Measurements from ENCODE around the gene ARHGAP4. TPM values are rescaled to one million over a fixed set of nuclear protein-coding genes. Genes with fewer than 3 reads are reported as not detected.

The ARHGAP4 gene
- total and polyA plus RNA-seq, 2 of the 4 experiments (the other 2 are of a cell fraction): 0.18 to 0.72 TPM

DNA sequence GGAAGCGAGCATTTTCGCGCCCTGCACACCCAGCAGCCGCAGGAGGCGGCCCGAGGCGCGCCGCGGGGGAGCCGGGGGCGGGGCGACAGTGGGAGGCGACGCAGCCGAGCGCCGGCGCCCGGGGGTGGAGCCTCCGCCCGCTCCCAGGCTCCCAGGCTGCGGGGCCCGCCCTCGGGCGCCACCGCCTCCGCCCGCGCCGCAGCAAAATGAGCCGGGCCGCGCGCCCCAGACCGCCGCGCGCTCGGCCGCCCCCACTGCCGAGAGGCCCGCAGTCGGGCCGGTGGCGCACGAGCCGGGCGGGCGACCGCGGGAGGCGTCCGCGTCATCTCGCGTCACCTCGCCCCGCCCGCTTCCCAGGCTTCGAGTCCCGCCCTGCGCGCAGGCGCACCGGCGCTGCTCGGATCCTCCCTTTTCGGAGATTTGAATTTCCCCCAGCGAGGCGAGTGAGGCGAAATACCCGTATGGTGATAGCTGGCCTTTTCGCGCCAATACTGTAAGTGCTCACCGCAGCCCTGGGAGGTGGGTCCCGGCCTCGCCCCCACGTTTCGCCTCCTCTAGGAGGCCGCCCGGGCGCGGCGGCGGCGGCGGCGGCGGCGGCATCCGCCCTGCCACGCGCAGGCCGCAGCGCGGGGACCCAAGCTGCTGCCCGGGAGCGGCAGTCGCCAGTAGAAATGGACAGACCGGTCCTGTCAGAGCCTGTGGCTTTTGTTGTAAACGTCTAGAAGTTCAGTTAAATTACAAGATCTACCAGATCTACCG lies 46.5 kb upstream of the ARHGAP4 start, which contains the start of gene TMEM187:
Gene TMEM187, plus strand, starts transcription at position 387 of the 759 bp plus-strand sequence. CDS start 9,309 bp downstream, outside the sequence.
- POLR2A ChIA-PET (ENCODE audit: unreplicated experiment): interaction anchor here (0.8 kb wide), 1 partner anchor 68 kb away, joined by 5 read pairs; no protein-coding TSS in a partner anchor
- Histone ChIP-seq H2AFZ (replicated peaks; ENCODE audit: low read length, poor library complexity) (peak within 1 kb of the TSS; percentile 99), H4K91ac (ENCODE audit: insufficient read depth, low read depth, low read length) (peak within 1 kb of the TSS; percentile 100), H3K9me3 (ENCODE audit: control insufficient read depth, insufficient read depth, low read length) (no peaks in the 10 kb centered on the region), H2AK5ac (ENCODE audit: low read depth, low read length) (peak within 1 kb of the TSS; percentile 100), H3K79me1 (ENCODE audit: low read depth in 1 of 2, low read length in 2 of 2) (peaks cover 14 to 27% of the 10 kb centered on the region in 2 experiments; a peak in 2 of 4 replicates), H4K8ac (ENCODE audit: low read depth in 2 of 2, low read length in 2 of 2) (peak within 1 kb of the TSS; percentile 95 to 99), H2BK15ac (ENCODE audit: low read depth, low read length) (peak within 1 kb of the TSS; percentile 83; the same call in 2 of the 3 replicates), H2AK9ac (replicated peaks; ENCODE audit: low read depth, low read length, poor library complexity) (peak within 1 kb of the TSS; percentile 100), H3K4me1 (ENCODE audit: control insufficient read depth, insufficient read depth, low read length) (peaks cover 14% of the 10 kb centered on the region), H2BK120ac (ENCODE audit: low read depth, low read length) (peak within 1 kb of the TSS; percentile 93), H3K14ac (replicated peaks; ENCODE audit: low read depth, low read length) (peak within 1 kb of the TSS; percentile 100), H3K27ac (ENCODE audit: insufficient read depth, low read length) (peak within 1 kb of the TSS; percentile 100), H3K56ac (ENCODE audit: extremely low read depth, insufficient read depth, low read length) (peak within 1 kb of the TSS; percentile 99), H4K5ac (ENCODE audit: low read depth, low read length) (peak within 1 kb of the TSS; percentile 96), H4K20me1 (ENCODE audit: insufficient read depth, low read length) (peaks cover 33% of the 10 kb centered on the region), H3K36me3 (ENCODE audit: control insufficient read depth, insufficient read depth, low read length) (no peaks in the 10 kb centered on the region), H3K18ac (ENCODE audit: low read depth, low read length) (peak within 1 kb of the TSS; percentile 93), H2BK20ac (ENCODE audit: low read depth, low read length) (no peak within 1 kb of the TSS; the same call in 1 of the 2 replicates), H3K9ac (ENCODE audit: low read depth, low read length) (peak within 1 kb of the TSS; percentile 99), H2BK5ac (ENCODE audit: low read depth, low read length, poor library complexity, severe bottlenecking) (peak within 1 kb of the TSS; percentile 99), H3K27me3 (ENCODE audit: control insufficient read depth, insufficient read depth, low read length) (no peaks in the 10 kb centered on the region), H3K4ac (ENCODE audit: low read depth, low read length) (peak within 1 kb of the TSS; percentile 99), H3K23ac (ENCODE audit: low read depth, low read length) (peak within 1 kb of the TSS; percentile 99), H3K9me1 (ENCODE audit: insufficient read depth, low read length) (peaks cover 3% of the 10 kb centered on the region; the same call in 1 of the 2 replicates), H3K4me3 (ENCODE audit: insufficient read depth, low read depth, low read length) (peak within 1 kb of the TSS; percentile 96), H3K4me2 (ENCODE audit: low read depth, low read length) (peak within 1 kb of the TSS; percentile 98)
- DNase-seq: peak; percentile 84
- no TSS peak for BruUV-seq (replicated peaks)
- 17% methylated on average over 46 of the region's 103 CpGs; no CpG with 5 or more reads in 1 of the 2 experiments for WGBS, 2 experiments (ENCODE audit: extremely low coverage in 2 of 2, insufficient read length in 1 of 2)
- in situ Hi-C loops (cut with MboI; ENCODE audit: low sequenced_read_pairs): no loop called here
- dilution Hi-C loops (cut with HindIII; ENCODE audit: low sequenced_read_pairs, unreplicated experiment): no loop called here
- intact Hi-C loops (cut with micrococcal nuclease): no loop called here
- peak; percentile 69 for ATAC-seq (ENCODE audit: low read depth)
- CTCF ChIA-PET: no interaction called here
- TF ChIP-seq CEBPB (IDR thresholded peaks at IDR 0.05; ENCODE audit: low read depth, low read length): no peak
- no peak for TF ChIP-seq NFE2L2 (IDR thresholded peaks at IDR 0.05; ENCODE audit: low read depth, low read length)
- no peak for TF ChIP-seq FOS (IDR thresholded peaks at IDR 0.05; ENCODE audit: low read depth, low read length)
- TF ChIP-seq MAZ (IDR thresholded peaks at IDR 0.05; ENCODE audit: borderline replicate concordance, low read depth, low read length): peak; percentile 14; the same call in 1 of the 2 replicates
- no peak for TF ChIP-seq RAD21 (IDR thresholded peaks at IDR 0.05; ENCODE audit: low read length)
- TF ChIP-seq POLR2A (IDR thresholded peaks at IDR 0.05; ENCODE audit: low read depth, low read length): peak; percentile 45
- no peak for TF ChIP-seq SMC3 (IDR thresholded peaks at IDR 0.05; ENCODE audit: low read depth, low read length)
- TF ChIP-seq MAFK (IDR thresholded peaks at IDR 0.05; ENCODE audit: low read depth, low read length): no peak
- peak; percentile 83 for TF ChIP-seq BHLHE40 (IDR thresholded peaks at IDR 0.05; ENCODE audit: low read depth, low read length)

Data from IMR-90 (cell line).